ENCODE measurements around the gene HS6ST1.
A peak's percentile ranks its signal among the peaks of the same experiment; 100 is the strongest.

Gene HS6ST1

GRCh38 chr2:128237911-128238697 is 80.6 kb downstream of the HS6ST1 start:
- DNase-seq (ENCODE audit: low read depth in 2 of 2): no peak

GRCh38 chr2:128237081-128237534 is 81.6 kb downstream of the HS6ST1 start:
- DNase-seq (ENCODE audit: low read depth in 2 of 2): no peak

- DNase-seq (ENCODE audit: low read depth in 2 of 2): no peak
Observed at GRCh38 chr2:128236491-128237035, 82.1 kb downstream of the HS6ST1 start.

GRCh38 chr2:128235581-128235980 is 83.1 kb downstream of the HS6ST1 start:
- no peak for DNase-seq (ENCODE audit: low read depth in 2 of 2)

- no peak for DNase-seq (ENCODE audit: low read depth in 2 of 2)
Observed at GRCh38 chr2:128234613-128235012, 84.1 kb downstream of the HS6ST1 start.

GRCh38 chr2:128233790-128234395 is 84.8 kb downstream of the HS6ST1 start:
- no peak for DNase-seq (ENCODE audit: low read depth in 2 of 2)

- DNase-seq (ENCODE audit: low read depth in 2 of 2): peak; percentile 64 to 66
Observed at GRCh38 chr2:128232965-128233789, 85.5 kb downstream of the HS6ST1 start.

- DNase-seq (ENCODE audit: low read depth in 2 of 2): no peak
Observed at GRCh38 chr2:128228894-128229293, 89.8 kb downstream of the HS6ST1 start.

GRCh38 chr2:128227862-128228261 is 90.8 kb downstream of the HS6ST1 start:
- no peak for DNase-seq (ENCODE audit: low read depth in 2 of 2)

GRCh38 chr2:128219891-128220290 is 98.8 kb downstream of the HS6ST1 start:
- DNase-seq (ENCODE audit: low read depth in 2 of 2): no peak

GRCh38 chr2:128217671-128218070 is 101.0 kb downstream of the HS6ST1 start:
- no peak for DNase-seq (ENCODE audit: low read depth in 2 of 2)

GRCh38 chr2:128215897-128216642 is 102.6 kb downstream of the HS6ST1 start:
- DNase-seq (ENCODE audit: low read depth in 2 of 2): no peak

All from stimulated activated CD8-positive, alpha-beta memory T cell treated with anti-CD3 and anti-CD28 coated beads, Interleukin-15, amount 100 ng/mL, for 4 hours (primary cell).